GM10248 (cell line): ENCODE measurements around the gene LTBP1.
"Not testable (repeated sequence)": the region's sequence is repeated elsewhere in the genome, so short reads cannot be mapped to it uniquely, and the experiment has no call there.

Experiments
- CTCF ChIA-PET: fragments of 300-600 bp; sonication (Branson Sonifier 250); formaldehyde crosslinking; extraction: SDS; loops from one replicate; lab custom pipeline; 2021; ENCODE audit warnings: antibody characterized with exemption; lab: Yijun Ruan, JAX
- POLR2A ChIA-PET: fragments of 350-650 bp; sonication (Branson Sonifier 250); formaldehyde crosslinking; extraction: SDS; loops from one replicate; lab custom pipeline; 2020; ENCODE audit warnings: antibody characterized with exemption; lab: Yijun Ruan, JAX
- DNase-seq: peaks from one replicate; pipeline ENCODE4 v3.0.0; 2012; ENCODE audit errors: extremely low spot score
- TF ChIP-seq, protein P1 (sequence below): IDR thresholded peaks from 2 replicates; pipeline ENCODE4 v1.5.1; 2012; ENCODE audit warnings: mild to moderate bottlenecking, low read depth; ENCODE audit errors: extremely low read depth, missing control alignments, control extremely low read depth

Gene LTBP1

DNA sequence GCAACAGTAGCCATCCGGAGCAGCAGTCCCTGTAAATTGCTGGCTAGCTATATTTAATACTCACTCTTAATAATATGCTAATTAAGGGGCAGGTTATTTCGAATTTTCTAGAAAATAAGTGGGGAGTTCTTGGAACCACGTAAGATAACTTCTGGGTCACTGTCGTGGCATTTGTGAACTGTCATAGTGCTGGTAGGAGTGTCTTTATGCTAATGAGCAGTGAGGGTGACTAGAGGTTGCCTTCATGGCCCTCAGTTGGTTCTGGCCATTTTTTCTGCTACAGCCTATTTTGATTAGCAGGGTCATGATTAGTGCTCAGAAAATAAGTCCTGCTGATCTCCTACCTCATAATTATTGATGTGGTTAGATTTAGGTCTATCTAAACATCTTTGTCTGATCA is 279.8 kb downstream of the LTBP1 start:
- ChIA-PET POLR2A (no interaction called here), CTCF (no interaction called here)
- no peak for DNase-seq
- TF ChIP-seq, protein P1, sequence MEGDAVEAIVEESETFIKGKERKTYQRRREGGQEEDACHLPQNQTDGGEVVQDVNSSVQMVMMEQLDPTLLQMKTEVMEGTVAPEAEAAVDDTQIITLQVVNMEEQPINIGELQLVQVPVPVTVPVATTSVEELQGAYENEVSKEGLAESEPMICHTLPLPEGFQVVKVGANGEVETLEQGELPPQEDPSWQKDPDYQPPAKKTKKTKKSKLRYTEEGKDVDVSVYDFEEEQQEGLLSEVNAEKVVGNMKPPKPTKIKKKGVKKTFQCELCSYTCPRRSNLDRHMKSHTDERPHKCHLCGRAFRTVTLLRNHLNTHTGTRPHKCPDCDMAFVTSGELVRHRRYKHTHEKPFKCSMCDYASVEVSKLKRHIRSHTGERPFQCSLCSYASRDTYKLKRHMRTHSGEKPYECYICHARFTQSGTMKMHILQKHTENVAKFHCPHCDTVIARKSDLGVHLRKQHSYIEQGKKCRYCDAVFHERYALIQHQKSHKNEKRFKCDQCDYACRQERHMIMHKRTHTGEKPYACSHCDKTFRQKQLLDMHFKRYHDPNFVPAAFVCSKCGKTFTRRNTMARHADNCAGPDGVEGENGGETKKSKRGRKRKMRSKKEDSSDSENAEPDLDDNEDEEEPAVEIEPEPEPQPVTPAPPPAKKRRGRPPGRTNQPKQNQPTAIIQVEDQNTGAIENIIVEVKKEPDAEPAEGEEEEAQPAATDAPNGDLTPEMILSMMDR: no peak

DNA sequence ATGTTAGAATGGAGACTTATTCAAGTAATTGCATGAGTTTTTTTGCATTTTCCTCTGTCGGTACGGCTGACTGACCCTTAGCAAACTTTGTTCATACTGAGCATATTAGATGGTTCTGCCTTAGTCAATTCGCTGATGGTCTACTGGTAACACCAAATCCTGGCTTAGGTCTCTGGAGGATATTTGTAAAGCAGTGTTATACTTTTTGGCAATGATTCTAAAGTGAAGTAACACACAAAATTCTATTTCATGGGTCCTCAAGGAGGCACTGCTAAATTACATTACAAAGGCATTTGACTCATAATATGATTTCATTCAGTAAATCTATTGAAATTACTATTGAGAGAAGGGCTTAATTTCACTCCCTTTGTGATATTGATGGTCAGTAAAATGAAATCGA is 282.9 kb downstream of the LTBP1 start:
- DNase-seq: no peak
- POLR2A ChIA-PET: no interaction called here
- CTCF ChIA-PET: no interaction called here
- TF ChIP-seq, protein P1: no peak

DNA sequence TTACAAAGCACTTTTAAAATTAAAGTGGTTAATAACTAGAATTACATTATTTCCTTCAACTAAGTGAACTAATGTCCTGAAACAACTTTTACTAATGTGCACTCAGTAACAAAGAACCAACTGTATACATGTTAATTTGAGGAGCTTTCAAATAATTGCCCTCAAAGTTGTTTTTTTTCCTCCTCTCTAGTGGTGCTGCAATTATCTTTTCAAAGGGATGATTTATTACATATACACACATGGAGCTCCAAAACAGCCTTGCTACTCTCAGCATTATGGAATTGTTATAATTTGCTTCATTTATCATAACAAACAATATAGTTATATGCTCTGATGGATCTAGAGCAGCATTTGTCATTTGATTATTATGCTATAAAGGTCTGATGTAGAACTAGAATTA is 283.4 kb downstream of the LTBP1 start:
- ChIA-PET CTCF (no interaction called here), POLR2A (no interaction called here)
- TF ChIP-seq, protein P1: no peak
- DNase-seq: no peak

DNA sequence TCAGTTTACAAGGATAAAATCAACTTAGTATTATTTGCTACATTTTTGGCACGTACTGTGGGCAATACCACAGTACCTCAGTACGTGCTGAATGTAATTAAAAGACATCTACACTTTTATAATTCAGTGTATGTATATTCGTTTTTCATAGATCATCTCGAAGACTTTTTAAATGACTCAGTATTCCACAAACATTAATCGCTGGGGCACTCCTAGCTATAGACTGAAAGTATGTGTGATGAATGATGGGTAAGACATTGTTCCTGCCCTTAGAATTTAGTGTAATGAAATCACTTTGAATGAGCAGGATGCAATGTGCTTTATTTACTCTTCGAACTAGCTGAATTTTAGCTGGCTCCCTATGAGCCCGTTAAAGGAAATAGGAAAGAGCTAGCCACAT is 284.1 kb downstream of the LTBP1 start:
- DNase-seq: no peak
- POLR2A ChIA-PET: no interaction called here
- TF ChIP-seq, protein P1: no peak
- CTCF ChIA-PET: no interaction called here

DNA sequence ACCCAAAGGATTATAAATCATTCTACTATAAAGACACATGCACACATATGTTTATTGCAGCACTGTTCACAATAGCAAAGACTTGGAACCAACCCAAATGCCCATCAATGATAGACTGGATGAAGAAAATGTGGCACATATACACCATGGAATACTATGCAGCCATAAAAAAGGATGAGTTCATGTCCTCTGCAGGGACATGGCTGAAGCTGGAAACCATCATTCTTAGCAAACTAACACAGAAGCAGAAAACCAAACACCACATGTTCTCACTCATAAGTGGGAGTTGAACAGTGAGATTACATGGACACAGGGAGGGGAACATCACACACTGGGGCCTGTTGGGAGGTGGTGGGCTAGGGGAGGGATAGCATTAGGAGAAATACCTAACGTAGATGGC is 288.8 kb downstream of the LTBP1 start:
- CTCF ChIA-PET, DNase-seq, POLR2A ChIA-PET: not testable (repeated sequence)

DNA sequence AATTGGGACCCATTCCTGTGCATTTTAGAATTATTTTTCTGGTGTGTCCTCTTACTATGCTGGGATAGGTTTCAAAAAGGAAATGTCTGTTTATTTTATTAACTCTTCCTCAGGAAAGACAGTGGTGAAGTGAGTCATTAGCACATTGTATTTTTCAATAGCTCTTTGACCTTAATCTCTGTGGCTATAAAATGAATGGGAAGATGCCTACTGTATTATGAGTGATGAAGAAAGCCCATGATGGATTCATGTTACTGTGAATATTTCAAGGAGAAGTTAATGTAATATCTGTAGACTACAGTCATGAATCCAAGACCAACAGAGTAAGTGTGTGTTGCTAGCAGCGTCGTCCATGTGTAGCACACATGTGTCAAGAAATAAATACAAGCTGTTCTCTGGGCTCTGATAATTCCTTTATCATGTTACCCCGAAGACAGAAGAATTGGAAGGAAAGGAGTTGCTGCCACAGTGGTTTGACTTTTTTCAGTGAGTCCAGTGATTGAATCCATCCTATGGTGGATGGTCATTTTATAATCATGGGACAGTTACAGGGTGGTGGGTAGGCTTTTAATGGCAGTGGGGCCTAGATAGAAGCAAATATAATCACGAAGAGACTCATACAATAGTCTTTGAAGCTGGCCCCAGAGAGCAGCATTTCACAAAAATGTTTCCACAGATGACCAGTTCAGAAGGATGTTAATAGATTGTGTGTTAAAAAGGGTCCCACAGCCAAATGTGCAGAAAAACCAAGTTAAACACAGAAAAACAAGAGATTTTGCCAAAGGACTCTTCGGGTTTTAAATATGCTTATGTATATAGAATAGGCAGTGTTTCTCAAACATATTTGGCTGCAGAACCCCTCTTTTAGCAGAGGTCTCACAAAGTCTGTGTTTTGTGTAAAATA is 290.0 kb downstream of the LTBP1 start:
- POLR2A ChIA-PET: no interaction called here
- DNase-seq: no peak
- TF ChIP-seq, protein P1: no peak
- CTCF ChIA-PET: no interaction called here

DNA sequence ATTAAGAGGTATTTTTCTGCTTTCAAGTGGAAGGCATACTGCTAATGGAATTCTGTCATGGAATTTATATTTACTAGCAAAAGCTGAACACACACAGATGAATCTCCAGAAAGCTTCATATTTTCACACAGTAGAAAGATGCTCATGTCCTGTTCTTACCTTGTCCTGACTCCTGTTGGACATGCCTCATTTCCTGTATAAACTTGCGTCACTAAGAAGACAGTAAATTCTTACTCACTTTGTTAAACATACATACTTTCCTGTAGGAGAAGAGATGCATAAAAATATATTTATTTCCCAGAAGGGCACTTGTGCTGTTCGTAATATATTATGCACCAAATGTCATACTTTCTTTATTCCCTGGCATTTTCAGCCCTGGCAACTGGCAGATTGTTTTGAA is 291.4 kb downstream of the LTBP1 start:
- DNase-seq: no peak
- TF ChIP-seq, protein P1: no peak
- ChIA-PET POLR2A (no interaction called here), CTCF (no interaction called here)
